Hair follicle dermal papilla cell (primary cell): ENCODE measurements around the gene C1QTNF4. TPM values are rescaled to one million over a fixed set of nuclear protein-coding genes. Genes with fewer than 3 reads are reported as not detected.

Experiments used
- small RNA-seq: library from RNA; depleted of rRNA; stranded (forward); fragments of <200 nt; gene quantifications from one replicate; pipeline ENCODE3, GENCODE V24; 2012
- total RNA-seq: library from RNA; depleted of rRNA; stranded (reverse); fragments of >200 nt; gene quantifications from 2 replicates; pipeline ENCODE4 v1.2.3, GENCODE V29; 2012

Gene C1QTNF4
- 0.12 and 0.49 TPM in 2 replicates for total RNA-seq

GRCh38 chr11:47593934-47594855 lies at the start of gene C1QTNF4:
TSS of gene C1QTNF4 (minus strand) at chr11:47594411. CDS start at chr11:47590810, 3,601 bp downstream.

GRCh38 chr11:47642099-47642855 lies 48.1 kb upstream of the C1QTNF4 start, which contains the start of gene MTCH2:
TSS of gene MTCH2 (minus strand) at chr11:47642559. CDS start at chr11:47642465, 94 bp downstream.

GRCh38 chr11:47586098-47586855 lies 7.9 kb downstream of the C1QTNF4 start, which contains the start of gene FAM180B:
TSS of gene FAM180B (plus strand) at chr11:47586678. CDS start at chr11:47586769, 91 bp downstream.

DNA sequence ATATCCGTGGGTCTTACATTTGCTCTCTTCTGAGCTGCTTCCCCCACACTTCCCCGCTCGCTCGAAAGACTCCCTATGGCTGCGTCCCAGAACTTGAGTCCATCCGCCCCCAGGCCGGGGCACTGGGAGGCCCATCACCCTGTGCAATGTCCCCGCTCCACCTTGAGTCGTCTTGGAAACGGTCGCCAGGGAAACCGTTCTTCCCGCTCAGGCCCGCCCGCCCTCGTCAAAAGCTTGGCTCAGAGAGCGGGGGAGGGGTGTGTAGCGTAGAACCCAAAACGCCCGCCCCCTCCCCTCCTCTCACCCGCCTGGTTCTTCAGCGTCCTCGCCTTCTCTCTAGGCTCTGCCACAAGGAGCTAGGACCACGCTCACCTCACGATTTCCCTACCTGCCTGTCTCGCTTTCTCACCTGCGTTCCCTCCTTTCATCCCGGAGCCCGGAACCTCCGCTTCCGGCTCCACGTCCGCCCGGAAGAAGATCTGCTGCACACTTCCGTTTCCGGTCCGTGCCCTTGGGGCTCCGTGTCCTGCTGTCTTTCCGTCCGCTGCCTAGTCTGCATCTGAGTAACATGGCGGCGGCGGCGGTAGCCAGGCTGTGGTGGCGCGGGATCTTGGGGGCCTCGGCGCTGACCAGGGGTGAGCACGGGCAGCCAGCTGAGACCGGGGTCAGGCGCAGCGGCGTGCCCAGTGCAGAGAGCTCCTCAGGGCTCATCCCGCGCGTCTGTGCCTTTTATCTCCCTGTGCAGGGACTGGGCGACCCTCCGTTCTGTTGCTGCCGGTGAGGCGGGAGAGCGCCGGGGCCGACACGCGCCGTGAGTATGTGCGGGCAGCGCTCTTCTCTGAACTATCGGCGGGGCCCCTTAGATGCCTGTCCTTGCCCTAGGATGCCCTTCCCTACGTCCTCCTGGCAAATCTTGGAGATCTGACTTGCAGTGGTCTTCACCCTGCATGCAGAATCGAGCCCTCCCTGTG lies 15.4 kb downstream of the C1QTNF4 start, which contains the start of the genes KBTBD4 and NDUFS3:
Gene KBTBD4 (minus strand): TSS at position 447 of the 971 bp plus-strand sequence. CDS start 19 bp downstream, at position 428.
Gene NDUFS3 (plus strand): TSS at position 551 of the 971 bp plus-strand sequence. CDS start 18 bp downstream, at position 569.

DNA sequence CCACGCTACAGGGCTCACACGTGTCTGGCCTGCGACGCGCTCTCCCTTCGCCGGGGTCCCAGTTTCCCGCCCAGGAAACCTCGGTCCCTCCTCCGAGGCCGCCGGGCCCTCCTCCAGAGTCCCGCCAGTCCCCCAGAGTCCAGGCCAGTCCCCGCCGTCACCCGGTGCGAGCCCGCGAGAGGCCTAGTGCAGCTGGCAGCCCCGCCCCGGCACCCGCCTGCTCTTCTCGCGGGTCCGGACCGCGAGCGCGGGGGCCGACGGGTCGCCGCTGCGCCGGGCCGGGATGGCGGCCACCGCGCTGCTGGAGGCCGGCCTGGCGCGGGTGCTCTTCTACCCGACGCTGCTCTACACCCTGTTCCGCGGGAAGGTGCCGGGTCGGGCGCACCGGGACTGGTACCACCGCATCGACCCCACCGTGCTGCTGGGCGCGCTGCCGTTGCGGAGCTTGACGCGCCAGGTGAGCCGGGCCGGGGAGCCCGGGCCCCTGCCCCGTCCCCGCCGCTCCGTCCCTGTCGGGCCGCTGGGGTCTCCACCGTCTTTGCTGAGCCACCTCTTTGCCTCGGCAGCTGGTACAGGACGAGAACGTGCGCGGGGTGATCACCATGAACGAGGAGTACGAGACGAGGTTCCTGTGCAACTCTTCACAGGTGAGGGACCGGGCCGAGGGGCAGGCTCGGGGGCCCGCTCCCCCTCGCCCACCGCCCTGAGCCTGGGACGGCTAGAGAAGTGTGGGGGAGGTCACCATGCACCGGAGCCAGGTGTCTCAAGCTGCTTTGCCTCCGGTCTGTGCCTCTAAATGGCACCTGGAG lies 28.7 kb downstream of the C1QTNF4 start, which contains the start of gene PTPMT1:
Gene PTPMT1 (plus strand): TSS at position 260 of the 809 bp plus-strand sequence. CDS start 24 bp downstream, at position 284.

GRCh38 chr11:47552566-47553405 lies 41.4 kb downstream of the C1QTNF4 start, which contains the start of gene CELF1:
TSS of gene CELF1 (minus strand) at chr11:47553132. CDS start at chr11:47499523, 53,609 bp downstream.

Small RNAs within 50 kb of the gene (small RNA-seq; reads per million reads assigned to genes)
- gene RN7SL652P: not detected
- gene RNU5E-10P: not detected

Other genes starting within 250 kb of the C1QTNF4 start
- gene MYBPC3, start 241.7 kb downstream of the C1QTNF4 start, total RNA-seq: not detected in 2 replicates
- gene SPI1, start 215.9 kb downstream of the C1QTNF4 start, total RNA-seq: not detected in 2 replicates
- 128 and 132 TPM in 2 replicates for gene SLC39A13, start 185.8 kb downstream of the C1QTNF4 start, total RNA-seq
- 92.8 and 122 TPM in 2 replicates for gene PSMC3, start 168.0 kb downstream of the C1QTNF4 start, total RNA-seq
- gene RAPSN, start 145.3 kb downstream of the C1QTNF4 start, total RNA-seq: 0.32 TPM in 1 of 2 replicates, not detected in the other
- 115 and 140 TPM in 2 replicates for gene CELF1, start 41.3 kb downstream of the C1QTNF4 start, total RNA-seq
- 51.0 and 62.1 TPM in 2 replicates for gene PTPMT1, start 28.8 kb downstream of the C1QTNF4 start, total RNA-seq
- gene KBTBD4, start 15.4 kb downstream of the C1QTNF4 start, total RNA-seq: 34.2 and 34.7 TPM in 2 replicates
- gene NDUFS3, start 15.3 kb downstream of the C1QTNF4 start, total RNA-seq: 49.5 and 53.2 TPM in 2 replicates
- gene FAM180B, start 7.7 kb downstream of the C1QTNF4 start, total RNA-seq: 0.24 TPM in 1 of 2 replicates, not detected in the other
- gene MTCH2, start 48.1 kb upstream of the C1QTNF4 start, total RNA-seq: 57.0 and 59.1 TPM in 2 replicates
- gene AGBL2, start 121.0 kb upstream of the C1QTNF4 start, total RNA-seq: 0.49 and 1.3 TPM in 2 replicates
- gene FNBP4, start 172.9 kb upstream of the C1QTNF4 start, total RNA-seq: 73.1 and 131 TPM in 2 replicates